RPMI7951 (cell line): ENCODE measurements around the gene DGLUCY. TPM values are rescaled to one million over a fixed set of nuclear protein-coding genes. Genes with fewer than 3 reads are reported as not detected.
"Not testable (repeated sequence)": the region's sequence is repeated elsewhere in the genome, so short reads cannot be mapped to it uniquely, and the experiment has no call there.

Experiments used
- DNase-seq: peaks from one replicate; pipeline ENCODE4 v3.0.0-alpha.2; 2012; ENCODE audit warnings: low read depth
- total RNA-seq: library from RNA; depleted of rRNA; stranded (reverse); fragments of >200 nt; shearing (Covaris generic); gene quantifications from 2 replicates; pipeline ENCODE4 v1.2.3, GENCODE V29; 2014

Gene DGLUCY
- total RNA-seq, 1 experiment from 2014 or later = 15.6 TPM

DNA sequence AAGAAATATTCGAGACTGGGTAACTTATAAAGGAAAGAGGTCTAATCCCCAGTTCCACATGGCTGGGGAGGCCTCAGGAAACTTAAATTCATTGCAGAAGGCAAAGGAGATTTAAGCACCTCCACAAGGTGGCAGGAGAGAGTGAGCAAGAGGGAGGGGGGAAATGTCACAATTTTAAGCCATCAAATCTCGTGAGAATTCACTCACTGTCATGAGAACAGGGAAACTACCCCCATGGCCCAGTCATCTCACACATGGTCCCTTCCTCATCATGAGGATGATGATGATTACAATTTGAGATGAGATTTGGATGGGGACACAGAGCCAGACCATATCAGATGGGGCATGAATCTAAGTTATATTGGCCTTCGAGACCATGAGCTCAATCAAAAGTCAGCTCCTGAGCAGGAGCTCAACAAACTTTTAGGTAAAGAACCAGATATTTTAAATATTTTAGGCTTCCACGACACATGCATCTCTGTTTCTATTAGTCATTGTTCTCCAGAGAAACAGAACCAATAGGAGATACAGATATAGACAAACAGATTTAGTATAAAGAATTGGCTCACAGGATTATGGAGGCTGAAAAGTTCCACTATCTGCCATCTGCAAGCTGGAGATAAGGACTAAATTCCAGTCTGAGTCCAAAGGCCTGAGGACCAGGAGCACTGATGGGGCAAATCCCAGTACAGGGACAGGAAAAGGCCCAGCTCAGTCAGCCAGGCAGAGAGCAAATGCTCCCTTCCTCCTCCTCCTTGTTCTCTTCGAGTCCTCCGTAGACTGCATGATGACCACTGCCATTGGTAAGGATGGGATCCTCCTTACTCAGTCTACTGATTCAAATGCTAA, 24.9 kb downstream of the DGLUCY start:
- DNase-seq = peak; percentile 31

DNA sequence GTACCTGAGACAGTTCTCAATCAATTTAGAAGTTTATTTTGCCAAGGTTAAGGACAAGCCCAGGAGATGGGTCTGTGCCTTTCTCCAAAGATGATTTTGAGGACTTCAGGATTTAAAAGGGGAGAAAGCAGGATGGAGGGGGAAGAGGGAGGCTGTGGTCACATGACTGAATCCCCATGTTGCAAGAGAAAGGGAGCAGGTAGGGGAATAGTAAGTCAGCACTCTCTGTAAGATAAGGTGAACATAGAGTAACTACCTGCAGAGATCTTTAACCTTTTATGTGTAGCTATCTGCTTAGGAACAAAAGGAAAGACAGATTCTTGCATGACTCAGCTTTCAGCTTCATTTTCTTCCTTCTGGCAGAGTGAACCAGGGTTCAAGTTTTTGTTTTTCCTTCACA, 25.9 kb downstream of the DGLUCY start:
- no peak for DNase-seq

DNA sequence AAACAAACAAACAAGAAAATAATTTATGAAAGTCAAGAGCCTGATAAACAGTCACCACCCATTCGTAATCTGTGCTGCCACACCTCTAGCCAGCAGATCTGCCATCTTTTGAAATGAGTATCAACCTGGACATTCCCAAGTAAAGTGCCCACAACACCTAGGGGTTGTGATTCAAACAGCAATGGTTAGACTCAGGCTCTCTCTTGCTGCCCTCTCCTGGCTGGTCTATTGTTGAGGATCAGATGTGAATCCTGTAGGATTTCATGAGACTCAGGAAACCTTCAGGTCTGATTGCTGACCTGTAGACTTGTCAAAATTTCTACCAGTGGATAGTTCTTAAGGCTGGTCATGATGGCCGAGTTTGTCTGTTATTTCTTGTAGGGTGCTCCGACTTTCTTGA, 26.8 kb downstream of the DGLUCY start:
- DNase-seq = peak; percentile 24

DNA sequence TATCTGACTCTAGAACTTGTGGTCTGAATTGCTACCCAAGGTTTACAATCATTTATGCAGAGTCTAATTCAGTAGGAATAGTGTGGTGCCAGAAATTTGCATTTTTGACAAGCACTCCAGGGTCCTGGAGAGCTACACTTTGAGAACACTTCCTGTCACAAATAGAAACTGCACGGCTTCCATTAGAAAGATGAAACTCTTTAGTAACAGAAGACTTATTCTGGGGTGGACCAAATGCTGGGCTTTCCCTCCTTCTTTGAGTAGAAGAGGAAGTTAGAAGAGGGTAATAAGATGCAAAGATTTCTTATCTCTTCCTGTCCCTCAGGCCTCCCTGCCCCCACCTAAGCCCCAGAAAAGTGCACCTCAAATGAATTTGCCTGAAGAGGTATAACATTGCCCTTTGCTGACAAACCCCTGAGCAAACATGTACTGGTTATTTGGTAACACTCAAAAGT, 28.4 kb downstream of the DGLUCY start:
- no peak for DNase-seq

DNA sequence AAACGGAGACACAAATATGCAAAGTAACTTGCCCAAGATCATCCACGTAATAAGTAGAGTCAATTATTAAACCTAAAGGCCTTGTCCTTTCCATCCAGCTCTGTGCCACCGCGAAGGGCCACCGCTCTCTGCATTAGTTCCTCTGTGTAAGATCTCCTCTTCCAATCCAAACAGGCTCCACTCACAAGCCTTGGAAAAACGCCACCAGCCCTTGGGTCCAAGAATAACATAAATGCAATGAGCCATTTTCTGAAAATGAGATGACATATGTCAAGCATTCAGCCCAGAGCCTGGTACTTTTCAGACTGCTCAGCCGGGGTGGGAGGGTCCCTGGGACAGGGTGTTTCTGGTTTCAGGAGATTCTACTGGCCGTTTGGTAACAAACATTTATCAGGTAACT, 30.0 kb downstream of the DGLUCY start:
- no peak for DNase-seq

DNA sequence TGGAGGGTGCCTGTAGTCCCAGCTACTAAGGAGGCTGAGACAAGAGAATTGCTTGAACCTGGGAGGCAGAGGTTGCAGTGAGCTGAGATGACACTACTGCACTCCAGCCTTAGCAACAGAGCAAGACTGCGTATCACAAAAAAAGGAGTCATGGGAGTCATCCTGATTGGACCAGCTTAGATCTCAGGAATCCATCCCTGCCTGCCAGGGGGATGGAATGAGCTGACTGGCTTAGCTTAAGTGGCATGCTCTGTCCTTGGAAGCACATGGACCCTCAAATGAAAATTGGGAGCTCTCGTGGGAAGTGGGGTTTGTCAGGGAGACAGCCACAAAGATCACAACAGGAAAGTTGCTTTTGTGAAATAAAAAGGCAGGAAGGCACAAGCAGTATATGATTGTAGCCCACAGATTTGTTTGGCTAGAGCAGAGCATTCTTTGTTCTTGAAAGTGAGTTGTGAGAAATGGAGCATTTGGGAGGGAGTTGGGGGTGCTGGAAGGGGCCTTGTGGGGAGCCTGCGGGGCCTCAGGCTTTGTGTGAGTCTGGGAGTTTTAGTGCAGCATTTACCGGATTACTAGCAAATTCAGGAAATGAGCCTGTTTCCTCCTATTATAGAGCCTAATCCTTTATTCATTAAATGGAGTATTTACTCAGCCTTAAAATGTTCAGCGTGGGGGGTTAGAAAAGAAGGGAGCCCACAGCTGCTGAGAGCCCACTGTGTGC, 30.7 kb downstream of the DGLUCY start:
- no peak for DNase-seq

DNA sequence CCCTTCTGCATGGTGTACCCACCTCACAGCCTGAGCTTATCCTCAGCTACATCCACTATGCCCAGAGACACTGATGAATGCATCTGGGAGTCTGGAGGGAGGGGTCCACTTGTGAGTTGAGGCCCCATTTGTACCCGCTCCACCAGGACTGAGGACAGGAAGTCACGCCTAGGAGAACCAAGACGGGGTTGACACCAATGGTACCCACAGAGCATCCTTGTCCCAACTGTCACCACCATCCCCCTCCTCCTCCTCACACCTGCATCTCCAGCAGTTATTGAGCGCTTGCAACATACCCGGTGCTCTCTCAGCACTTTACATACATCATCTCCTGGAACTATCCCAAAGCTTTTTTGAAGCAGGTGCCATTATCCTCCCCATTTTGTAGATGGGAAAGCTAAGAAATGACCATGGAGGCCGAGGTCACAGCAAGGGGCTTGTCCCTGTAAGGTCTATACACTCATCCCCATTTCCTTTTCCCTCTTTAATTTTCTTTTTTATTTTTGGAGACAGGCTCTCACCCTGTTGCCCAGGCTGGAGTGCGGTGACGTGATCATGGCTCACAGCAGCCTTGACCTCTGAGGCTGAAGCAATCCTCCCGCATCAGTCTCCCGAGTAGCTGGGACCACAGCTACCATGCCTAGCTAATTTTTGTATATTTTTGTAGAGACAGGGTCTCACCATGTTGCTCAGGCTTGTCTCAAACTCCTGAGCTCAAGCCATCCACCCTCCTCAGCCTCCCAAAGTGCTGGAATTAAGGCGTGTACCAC, 31.7 kb downstream of the DGLUCY start:
- no peak for DNase-seq

DNA sequence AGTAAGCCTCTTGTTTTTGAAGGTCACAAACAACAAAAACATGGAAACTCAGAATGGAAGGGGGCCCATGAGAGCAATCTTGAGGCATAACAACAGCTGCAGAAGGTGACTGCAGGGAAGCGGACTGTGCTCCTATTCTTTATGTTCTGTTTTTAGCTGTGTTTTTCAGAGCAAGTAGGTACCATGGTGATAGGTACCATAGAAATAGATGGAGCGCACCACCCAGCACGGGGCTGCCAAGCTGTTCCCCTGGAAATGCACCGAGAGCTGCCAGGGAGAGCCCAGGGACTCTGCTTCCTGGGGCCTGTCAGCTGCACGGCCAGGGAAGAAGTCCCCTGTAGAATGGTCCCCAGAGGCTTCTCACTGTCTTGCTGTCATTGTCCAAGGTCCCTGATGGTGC, 32.8 kb downstream of the DGLUCY start:
- no peak for DNase-seq

DNA sequence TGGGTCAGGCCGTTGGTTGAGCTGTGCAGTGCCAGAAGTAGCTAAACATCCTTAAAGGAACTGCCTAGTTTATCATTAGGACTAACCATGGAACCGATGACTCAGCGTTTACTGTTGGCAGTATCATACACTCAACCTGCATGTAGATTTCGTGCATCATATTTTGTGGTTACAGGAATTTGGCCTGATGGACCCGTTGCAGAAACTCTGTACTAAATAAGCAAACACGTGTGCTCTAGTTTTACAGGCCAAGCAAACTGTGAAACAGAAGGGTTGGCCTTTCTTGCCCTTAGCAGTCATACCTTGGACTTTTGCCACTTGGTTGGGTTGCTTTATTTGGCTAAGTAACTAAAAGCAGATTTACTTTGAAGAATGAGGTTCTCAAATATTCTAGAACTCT, 35.6 kb downstream of the DGLUCY start:
- peak; percentile 99 for DNase-seq

DNA sequence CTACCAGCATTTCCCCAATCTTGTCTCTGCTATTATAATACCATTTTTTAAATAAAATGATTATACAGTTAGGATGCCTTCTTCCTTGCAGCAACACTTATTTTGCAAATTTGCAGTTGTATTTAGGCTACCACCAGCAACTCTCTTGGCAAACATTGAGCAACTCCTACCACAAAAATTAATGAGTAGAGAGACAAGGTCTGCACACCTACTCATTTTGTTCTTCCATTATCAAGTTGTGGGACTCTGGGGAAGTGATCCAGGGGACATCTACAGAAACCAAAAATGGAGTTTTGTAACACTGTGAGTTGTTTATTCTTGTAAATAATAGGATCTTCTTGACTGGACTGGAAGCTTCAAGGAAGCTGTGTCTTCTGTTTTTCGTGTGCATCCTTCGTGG, 38.6 kb downstream of the DGLUCY start:
- no peak for DNase-seq

DNA sequence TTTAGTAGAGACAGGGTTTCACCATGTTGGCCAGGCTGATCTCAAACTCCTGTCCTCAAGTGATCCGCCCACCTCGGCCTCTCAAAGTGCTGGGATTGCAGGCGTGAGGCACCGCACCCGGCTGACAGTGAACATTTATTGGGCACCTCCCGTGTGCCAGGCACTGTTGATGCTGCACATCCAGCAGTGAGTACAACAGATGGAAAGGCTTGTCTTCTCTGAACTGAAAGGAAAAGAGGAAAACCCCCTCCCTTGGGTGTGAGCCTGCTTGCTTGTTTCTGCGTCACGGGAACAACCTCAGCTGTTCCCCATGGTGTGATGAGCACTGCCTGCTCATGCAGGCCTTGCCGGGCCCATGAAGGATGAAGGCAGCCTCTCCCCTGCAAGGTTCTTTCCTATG, 39.5 kb downstream of the DGLUCY start:
- DNase-seq = no peak

DNA sequence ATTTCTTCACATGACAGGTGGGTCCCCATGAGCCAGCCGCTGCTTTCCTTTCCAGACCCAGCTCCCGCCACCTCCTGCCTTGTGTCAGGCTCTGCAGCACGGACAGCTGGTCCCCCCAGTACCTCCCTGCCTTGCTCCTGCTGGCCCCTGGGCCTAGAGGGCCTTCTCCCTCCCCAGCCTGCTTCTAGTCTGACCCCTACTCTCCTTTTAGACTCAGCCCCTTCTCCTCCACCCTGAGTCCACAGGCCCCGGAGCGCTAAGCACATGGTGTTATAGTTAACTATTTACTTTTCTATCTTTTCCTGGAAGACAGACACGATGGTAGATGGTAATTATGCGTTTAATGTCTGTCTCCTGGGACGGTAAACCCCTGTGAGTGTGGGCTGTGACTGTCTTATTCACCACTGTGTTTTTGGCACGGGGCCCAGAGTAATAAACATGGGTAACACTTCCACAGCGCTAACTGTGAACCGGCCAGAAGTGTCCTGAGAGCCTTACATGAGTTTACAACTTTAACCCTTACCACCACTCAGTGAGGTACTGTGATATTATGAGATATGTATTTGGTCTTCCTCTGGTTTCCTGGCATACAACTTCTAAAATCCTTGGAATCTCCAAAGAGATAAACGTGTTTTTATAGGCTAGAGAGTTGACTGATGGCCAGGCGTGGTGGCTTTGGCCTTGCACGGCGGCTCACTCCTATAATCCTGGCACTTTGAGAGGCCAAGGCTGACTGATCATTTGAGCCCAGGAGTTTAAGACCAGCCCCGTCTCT, 41.2 kb downstream of the DGLUCY start:
- DNase-seq = peak; percentile 61

DNA sequence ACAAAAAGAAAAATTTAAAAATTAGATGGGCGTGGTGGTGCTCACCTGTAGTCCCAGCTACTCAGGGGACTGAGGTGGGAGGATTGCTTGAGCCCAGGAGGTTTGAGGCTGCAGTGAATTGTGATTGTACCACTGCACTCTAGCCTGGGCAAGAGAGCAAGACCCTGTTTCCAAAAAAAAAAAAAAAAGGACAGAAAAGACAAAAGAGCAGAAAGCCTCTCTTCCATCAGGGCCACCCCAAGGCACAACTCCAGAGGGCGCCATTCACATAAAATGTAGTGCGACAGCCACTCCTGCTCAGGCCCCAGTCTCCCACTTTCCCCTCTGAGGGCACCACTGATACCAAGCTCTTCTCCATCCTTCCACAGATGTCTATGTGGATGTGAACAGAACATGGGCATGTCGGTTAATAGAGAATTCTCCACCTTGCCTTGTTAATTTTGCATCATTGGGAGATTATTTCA, 41.8 kb downstream of the DGLUCY start:
- DNase-seq = no peak

DNA sequence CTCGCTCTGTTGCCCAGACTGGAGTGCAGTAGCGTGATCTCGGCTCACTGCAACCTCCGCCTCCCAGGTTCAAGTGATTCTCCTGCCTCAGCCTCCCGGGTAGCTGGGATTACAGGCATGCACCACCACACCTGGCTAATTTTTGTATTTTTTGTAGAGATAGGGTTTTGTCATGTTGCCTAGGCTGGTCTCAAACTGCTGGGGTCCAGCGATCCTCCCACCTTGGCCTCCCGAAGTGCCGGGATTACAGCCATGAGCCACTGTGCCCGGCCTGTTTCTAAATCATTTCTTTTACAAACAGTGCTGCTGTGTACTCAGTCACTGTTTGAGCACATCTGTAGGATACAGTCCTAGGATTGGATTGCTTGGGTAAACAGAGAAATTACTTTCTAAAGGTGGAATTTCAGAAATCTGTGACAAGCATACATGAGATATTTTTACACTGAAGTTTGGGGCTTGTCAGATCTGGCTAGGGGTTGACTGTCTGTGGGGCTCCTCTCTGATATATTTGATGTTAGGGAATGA, 42.3 kb downstream of the DGLUCY start:
- not testable (repeated sequence) for DNase-seq

DNA sequence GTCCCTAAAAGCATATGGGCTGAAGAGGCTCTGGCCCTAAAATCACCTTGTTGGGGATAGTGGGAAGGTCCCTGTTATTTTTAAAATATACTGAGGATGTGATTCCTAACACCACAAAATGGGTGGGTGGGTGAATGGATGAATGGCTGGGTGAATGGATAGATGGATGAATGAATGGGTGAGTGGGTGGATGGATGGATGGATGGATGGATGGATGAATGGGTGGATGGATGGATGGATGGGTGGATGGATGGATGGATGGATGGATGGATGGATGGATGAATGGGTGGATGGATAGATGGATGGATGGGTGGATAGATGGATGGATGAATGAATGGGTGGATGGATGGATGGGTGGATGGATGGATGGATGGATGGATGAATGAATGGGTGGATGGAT, 43.0 kb downstream of the DGLUCY start:
- DNase-seq = not testable (repeated sequence)

DNA sequence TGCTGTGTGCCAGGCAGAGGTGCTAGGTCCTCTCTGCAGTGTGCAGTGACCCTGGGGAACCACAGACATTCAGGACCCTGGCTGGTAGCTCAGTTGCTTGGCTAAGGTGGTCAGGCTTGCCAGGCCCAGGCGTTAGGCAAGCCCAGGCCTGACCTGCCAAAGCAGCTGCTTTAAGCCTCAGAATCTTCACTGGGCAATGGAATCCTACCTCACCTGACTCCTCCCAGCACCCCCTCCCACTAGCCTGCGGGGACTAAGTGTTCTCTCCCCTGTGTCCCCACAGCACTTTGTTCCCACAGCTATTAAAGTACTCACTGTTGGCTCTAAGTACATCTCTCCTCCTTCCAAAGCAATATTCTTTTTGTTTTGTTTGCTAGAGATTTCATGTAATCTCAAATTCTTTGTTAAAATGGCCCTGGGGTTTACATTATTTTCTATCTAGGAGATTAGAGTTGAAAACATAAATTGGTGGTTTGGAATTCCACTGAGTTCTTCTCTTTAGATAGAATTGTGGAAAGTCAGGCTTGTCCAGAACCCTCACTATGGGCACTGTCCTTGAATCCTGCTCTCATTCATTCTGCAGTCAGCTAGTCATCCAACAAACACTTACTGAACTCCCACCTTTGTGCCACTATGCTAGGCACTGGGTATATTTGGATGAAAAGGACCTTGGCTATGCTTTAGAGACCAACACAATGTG, 44.4 kb downstream of the DGLUCY start:
- no peak for DNase-seq

DNA sequence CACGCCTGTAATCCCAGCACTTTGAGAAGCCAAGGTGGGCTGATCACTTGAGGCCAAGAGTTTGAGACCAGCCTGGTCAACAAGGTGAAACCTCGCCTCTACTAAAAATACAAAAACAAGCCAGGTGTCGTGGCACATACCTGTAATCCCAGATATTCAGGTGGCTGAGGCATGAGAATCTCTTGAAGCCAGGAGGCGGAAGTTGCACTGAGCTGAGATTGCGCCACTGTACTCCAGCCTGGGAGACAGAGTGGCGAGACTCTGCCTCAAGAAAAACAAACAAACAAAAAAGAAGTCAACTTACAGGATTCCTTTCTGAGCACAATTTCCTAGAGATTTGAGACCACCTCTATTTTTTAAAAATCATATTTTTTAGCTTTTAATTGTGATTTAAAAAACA, 45.3 kb downstream of the DGLUCY start:
- DNase-seq = no peak

DNA sequence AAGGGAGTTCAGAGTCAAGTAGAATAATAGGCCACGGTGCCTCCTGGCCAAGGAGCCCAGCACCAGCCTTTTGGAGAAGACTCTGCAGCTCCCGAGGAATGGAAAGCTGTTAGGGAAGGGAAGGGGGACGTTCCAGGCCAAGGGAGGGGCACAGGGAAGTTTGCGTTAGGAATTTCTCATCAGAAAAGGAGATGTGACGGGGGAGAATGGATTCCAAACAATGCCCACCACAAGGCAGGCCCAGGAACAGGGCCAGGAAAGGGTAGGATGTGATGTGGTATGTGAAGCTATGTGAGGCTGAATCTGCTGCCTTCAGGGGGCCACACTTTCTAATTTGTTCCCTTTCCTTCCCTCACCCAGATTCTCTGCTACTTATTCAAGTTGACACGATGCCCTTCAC, 46.0 kb downstream of the DGLUCY start:
- DNase-seq = no peak

DNA sequence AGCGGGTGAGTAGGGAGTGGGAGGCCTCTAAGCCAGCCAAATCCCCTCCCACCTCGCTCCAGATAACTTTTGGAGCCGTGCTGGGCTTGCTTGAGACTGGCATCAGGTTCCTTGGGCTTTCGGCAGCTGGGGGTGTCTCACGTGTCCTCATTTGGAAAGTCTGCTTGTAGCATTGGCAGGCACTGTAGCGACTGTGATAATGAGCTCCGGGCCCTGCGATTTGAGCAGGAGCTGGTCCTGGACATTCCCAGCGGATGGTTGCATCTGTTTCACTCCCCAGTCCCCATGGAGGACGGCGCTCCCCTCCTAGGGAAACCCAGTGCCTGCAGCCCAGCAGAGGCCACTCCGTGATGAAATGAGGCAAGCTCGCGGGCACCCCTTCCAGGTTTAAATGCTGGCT, 49.4 kb downstream of the DGLUCY start:
- no peak for DNase-seq

DNA sequence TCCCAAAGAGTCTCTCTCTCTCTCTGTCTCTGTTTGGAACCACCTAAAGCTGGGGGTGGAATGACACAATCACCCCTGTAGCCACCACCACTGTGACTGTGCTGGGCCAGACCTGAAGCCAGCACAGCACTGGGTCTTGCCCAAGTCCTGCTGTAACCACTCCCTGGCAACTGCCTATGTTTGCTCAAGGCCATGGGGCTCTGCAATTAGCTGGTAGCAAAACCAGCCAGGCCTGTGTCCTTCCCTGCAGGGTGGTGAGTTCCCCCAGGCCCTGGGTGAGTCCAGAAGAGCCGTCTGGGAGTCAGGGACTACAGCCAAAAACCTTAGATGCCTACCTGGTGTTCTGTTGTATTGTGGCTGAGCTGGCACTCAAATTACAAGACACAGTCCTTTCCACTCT, 50.8 kb downstream of the DGLUCY start:
- no peak for DNase-seq

DNA sequence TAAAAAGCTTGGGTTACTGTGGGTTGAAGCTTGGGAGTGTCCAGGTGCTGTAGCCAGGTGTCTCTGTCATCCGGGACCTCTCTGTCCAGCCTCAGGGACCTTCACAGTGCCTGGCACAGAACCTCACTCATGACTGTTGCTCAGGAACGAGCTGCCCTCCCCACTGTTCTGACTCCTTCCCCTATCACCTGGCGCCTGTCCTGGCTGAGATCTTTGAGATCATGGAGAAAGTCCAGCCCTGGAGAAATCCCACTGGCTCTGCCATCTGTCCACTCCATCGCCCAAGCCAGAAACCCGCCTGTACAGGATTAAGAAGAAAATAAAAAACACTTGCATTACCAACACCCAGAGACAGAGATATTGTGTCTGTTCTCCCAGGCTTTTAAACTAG, 53.5 kb downstream of the DGLUCY start:
- DNase-seq = no peak
